ENCODE measurements around the gene AKT1.

Gene AKT1

GRCh38 chr14:104784846-104785707, 10.5 kb downstream of the AKT1 start:
- DNase-seq: no peak

GRCh38 chr14:104784218-104784568, 11.4 kb downstream of the AKT1 start:
- no peak for DNase-seq

DNA sequence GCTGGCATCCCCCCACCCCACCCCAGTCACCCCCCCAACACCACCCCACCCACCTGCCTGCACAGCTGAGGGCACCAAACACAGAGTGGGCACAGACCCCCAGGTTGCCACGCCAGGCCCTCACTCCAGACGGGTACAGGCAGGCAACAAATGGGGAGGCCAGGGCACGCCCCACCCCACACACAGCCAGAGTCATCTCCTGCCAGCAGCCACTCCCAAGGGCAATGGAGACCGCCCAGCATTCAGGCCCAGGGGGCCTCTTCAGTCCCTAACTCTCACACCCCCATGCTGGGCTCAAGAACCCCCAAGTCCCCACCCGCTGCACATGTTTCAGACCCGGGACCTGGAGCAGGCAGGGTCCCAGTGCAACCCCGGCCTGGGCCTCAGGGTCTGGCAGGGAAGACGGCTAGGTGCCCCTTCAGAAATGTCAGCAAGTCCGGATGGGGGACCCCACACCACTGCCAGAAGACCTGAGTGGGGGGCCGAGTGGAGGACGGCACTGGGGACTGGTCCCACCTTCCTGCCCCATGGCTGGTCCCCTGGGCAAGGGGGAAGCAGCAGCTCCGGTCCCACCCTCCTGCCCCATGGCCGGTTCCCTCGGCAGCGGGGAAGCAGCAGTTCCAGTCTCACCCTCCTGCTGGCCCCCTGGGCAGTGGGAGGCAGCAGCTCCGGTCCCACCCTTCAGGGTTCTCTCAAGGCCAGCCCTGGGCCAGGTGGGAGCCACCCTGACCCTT, 11.9 kb downstream of the AKT1 start:
- DNase-seq: no peak

DNA sequence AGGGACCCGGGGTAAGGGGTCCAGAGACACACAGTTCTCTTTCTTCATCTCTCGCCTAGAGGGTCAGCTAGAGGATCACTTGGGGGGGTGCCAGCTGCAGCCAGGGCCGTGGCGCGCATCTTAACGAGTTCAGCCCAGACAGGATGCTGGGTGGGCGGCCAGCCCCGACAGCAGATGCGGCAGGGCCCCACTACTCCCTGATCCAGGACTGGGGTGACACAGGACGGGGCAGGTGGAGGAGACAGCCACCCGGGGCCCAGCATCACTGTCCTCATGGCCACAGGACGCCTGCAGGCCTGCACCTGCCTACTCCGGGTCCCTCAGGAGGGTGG, 12.8 kb downstream of the AKT1 start:
- DNase-seq: no peak

- no peak for DNase-seq
Observed at GRCh38 chr14:104782086-104782807, 13.3 kb downstream of the AKT1 start.

DNA sequence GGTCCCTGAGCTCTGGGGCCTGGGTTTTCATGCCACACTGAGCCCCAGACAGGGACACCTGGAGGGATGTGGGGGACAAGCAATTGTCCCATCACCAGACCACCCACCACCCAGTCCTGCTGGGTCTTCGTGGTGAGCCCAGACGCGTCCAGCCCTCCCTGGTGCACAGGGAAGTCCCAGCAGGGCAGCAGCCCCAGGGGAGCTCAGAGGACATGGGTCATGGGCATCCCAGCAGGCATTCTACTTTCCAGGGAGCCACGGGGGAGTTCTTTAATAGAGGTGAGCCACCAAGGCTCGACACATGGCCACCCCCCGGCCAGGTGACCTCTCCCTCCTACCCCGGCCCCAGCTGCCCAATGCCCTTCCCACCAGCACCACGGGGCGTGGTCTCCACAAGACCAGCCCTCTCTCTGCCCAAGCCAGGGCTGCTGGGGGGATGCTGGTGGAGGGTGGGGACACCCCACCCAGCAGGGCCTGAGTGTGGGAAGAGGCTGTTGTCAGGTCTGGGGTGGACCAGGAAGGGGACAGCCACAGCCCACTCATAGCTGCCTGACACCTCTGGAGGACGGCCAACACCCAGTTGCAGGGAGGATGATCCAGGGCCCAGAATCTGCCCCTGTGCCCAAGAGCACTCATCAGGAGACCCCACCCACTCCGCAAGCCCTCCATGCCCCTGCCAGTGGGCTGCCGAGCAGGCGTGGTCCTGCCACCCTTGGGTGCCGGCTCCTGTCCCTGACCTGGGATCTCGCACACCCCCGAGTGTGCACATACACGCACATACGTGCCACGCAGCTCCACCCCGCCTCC, 14.1 kb downstream of the AKT1 start:
- no peak for DNase-seq

DNA sequence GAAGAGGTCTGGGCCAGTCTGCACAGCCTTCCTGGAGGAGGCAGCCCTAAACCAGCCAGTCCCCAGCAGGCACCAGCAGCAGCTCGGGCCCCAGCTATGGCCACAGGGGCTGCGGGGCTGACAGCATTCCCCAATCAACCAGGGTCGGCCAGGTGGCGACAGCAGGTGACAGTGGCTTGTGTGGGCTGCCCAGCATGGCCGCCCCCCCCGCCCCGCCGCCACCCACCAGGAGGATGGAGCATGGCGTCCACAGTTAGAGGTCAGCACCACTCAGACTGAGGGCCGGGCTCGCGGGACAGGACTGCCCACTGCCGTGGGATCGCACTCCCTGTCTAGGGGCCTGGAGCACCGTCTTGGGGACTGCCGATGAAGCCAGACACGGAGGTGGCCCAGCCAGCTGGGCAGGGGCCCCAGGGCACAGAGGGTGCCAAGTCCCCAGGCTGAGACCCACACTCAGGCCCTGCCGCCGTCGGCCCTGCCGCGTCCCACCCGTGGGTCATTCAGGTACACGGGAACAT, 15.0 kb downstream of the AKT1 start:
- no peak for DNase-seq

- DNase-seq: no peak
Observed at GRCh38 chr14:104779776-104780512, 15.6 kb downstream of the AKT1 start.

DNA sequence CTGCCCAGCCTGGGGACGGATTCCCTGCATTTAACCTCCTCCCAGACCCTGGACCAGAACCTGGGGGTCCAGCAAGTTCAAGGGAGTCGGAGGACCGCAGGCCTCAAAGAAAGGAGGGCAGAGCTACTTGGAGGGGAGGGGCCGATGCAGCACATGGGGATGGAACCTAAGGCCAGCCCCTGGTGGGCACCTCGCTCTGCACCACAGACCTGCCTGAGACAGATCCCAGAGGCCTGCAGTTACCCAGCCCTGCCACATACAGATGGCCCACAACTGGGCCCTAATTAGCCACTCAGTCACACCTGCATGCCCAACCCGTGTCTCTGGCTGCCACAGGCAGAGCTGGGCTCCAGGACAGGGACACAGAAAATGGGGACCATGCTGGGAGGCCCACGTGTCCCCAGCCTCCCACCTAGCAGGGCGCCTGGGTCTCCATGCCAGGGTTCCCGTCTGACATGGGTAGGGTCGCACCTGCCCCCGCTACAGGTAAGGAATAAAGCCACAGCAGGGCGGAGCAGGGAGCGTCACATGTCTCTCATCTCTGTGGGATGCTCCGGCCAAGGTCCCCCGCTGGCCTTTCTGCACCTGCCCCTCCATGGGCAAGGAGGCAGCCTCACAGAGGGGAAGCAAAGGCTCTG, 16.7 kb downstream of the AKT1 start:
- no peak for DNase-seq

DNA sequence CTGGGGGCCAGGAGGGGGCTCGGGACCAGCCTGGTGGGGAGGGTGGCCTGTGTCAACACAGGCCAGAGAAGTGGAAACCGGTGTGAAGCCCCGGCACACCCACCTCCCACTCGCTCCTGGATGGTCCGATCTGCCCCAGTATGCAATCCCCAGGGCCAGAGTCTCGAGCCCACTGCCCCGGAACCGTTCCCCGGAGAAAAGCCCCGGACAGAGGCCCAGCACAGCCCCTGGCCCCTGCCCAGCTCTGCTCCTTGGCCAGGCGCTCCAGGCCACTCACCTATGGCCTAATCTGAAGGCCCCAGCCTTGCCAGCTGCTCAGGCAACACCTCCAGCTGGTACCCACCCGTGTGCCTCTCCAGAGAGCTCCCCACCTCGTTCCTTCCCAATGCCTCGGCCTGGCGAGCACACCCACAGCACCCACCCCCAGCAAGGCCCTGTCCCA, 17.7 kb downstream of the AKT1 start:
- no peak for DNase-seq

- DNase-seq: no peak
Observed at GRCh38 chr14:104776961-104777807, 18.4 kb downstream of the AKT1 start.

- no peak for DNase-seq
Observed at GRCh38 chr14:104776481-104776880, 19.1 kb downstream of the AKT1 start.

DNA sequence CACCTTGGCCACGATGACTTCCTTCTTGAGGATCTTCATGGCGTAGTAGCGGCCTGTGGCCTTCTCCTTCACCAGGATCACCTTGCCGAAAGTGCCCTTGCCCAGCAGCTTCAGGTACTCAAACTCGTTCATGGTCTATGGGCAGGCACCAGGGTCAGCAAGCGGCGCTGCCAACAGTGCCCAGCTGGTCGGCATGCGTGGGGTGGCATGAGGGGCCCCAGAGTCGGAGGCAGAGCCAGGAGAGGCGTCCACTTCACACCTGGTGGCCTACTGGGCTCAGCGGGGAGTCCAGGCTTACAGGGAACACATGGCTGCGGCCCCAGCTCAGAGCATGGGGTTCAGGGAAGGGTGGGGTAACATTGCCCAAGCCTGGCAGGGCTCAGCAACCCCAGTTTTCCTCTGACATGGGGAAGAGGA, 20.5 kb downstream of the AKT1 start:
- DNase-seq: no peak

- no peak for DNase-seq
Observed at GRCh38 chr14:104774453-104775072, 21.0 kb downstream of the AKT1 start.

DNA sequence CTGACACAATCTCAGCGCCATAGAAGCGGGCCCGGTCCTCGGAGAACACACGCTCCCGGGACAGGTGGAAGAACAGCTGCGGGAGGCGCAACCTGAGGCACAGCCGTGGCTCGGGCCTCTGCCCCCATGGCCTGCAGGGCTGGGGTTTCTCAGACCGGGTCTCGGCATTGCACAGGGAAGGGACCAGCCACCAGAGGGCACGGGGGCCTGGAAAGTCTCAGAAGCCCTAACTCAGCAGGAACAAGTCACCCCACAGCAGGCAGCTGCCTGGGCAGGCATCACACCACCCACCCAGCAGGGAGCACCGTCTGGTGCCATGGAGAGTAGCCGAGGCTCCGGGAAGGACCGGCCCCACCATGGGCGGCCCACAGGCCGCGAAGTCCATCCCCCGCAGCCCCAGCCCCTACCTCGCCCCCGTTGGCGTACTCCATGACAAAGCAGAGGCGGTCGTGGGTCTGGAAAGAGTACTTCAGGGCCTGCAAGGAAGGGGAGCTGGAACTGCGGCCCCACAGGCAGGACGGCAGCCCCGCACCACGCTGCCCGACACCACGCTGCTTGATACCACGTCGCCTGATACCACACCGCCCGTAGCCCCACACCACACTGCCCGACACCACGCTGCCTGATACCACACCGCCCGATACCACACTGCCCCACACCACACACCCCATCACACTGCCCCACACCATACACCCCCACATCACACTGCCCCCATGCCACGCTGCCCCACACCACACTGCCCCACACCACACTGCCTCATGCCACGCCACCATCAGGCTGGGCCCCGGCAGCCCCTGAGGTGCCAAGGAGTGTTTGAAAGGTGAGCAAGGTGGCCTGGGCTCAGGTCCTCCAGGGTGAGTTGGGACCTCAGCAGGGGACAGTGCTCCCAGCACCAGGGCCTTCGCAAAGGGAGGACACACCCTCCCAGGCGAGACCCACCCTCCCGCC, 21.8 kb downstream of the AKT1 start:
- no peak for DNase-seq

- DNase-seq: no peak
Observed at GRCh38 chr14:104772707-104773504, 22.6 kb downstream of the AKT1 start.

GRCh38 chr14:104771918-104772706, 23.4 kb downstream of the AKT1 start:
- no peak for DNase-seq

Measured in stimulated activated CD4-positive, alpha-beta T cell treated with anti-CD3 and anti-CD28 coated beads, Interleukin-15, amount 100 ng/mL, for 24 hours (primary cell).